ENCODE results near the gene CENPL.

DNA sequence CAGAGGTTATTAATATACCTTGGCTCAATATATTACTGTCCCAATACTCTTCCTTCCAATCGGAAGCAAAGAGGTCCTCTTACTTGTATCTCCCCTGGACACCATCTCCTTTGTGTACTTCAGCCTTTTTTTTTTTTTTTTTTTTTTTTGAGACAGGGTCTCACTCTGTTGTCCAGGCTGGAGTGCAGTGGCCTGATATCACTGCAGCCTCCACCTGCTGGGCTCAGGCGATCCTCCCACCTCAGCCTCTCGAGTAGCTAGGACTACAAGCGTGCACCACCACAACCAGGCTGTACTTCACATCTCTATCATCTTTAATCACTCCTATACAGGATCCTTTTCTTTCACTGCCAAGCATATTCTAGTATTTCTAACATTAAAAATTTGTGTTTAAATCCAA is 3.0 kb downstream of the CENPL start:
- TF ChIP-seq EZH2phosphoT487 (IDR thresholded peaks at IDR 0.05; ENCODE audit: borderline replicate concordance, low read depth, low read length) = no peak
- TF ChIP-seq, protein P1, sequence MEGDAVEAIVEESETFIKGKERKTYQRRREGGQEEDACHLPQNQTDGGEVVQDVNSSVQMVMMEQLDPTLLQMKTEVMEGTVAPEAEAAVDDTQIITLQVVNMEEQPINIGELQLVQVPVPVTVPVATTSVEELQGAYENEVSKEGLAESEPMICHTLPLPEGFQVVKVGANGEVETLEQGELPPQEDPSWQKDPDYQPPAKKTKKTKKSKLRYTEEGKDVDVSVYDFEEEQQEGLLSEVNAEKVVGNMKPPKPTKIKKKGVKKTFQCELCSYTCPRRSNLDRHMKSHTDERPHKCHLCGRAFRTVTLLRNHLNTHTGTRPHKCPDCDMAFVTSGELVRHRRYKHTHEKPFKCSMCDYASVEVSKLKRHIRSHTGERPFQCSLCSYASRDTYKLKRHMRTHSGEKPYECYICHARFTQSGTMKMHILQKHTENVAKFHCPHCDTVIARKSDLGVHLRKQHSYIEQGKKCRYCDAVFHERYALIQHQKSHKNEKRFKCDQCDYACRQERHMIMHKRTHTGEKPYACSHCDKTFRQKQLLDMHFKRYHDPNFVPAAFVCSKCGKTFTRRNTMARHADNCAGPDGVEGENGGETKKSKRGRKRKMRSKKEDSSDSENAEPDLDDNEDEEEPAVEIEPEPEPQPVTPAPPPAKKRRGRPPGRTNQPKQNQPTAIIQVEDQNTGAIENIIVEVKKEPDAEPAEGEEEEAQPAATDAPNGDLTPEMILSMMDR (conservative IDR thresholded peaks at IDR 0.05; ENCODE audit: low read length) = no peak
